ENCODE measurements around the gene NOC4L. TPM values are rescaled to one million over a fixed set of nuclear protein-coding genes. Genes with fewer than 3 reads are reported as not detected.

NOC4L gene
- polyA plus RNA-seq, 4 donors, result 11.7 to 21.2 (median 16.4) TPM

GRCh38 chr12:132154941-132155770, 10.9 kb downstream of the NOC4L start:
- no peak for DNase-seq (ENCODE audit: low read depth in 4 of 4, low spot score in 2 of 4)

- no peak for DNase-seq (ENCODE audit: low read depth in 4 of 4, low spot score in 2 of 4)
Measured at GRCh38 chr12:132155771-132156572, 11.7 kb downstream of the NOC4L start.

- DNase-seq (ENCODE audit: low read depth in 4 of 4, low spot score in 2 of 4), result no peak
Measured at GRCh38 chr12:132156573-132157325, 12.5 kb downstream of the NOC4L start.

DNA sequence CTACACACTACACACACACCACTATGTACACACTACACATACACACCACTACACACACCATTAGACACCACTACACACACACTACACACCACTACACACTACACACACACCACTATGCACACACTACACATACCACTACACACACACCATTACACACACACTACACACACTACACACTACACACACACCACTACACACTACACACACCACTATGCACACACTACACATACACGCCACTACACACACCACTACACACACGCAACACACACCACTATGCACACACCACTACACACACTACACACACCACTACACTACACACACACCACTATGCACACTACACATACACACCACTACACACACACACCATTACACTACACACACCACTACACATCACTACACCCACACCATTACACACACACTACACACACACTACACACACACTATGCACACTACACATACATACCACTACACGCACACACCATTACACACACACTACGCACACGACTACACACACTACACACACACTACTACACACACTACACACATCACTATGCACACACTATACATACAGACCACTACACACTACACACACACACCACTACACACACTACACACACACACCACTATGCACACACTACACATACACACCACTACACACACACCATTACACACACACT, 13.6 kb downstream of the NOC4L start:
- no peak for DNase-seq (ENCODE audit: low read depth in 4 of 4, low spot score in 2 of 4)

GRCh38 chr12:132158677-132159554, 14.7 kb downstream of the NOC4L start:
- no peak for DNase-seq (ENCODE audit: low read depth in 4 of 4, low spot score in 2 of 4)

DNA sequence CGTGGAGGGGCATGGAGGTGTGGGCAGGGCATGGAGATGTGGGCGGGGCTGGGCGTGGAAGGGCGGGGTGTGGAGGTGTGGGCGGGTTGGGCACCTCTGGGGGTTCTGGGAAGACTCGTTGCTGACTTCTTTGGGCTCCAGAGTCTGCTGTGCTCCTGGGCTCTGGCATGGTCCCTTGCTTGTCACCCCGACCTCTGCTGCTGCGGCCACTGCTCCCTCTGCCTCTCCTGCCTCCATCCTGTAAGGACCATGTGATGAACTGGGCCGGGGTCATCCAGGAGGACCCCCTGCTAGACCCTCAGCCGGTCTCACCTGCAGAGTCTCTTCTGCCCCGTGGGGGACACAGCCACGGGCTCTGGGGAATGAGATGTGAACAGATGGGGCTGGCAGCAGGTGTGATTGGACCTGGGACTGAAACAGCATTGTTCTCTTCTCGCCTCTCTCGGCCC, 15.3 kb downstream of the NOC4L start:
- no peak for DNase-seq (ENCODE audit: low read depth in 4 of 4, low spot score in 2 of 4)

DNA sequence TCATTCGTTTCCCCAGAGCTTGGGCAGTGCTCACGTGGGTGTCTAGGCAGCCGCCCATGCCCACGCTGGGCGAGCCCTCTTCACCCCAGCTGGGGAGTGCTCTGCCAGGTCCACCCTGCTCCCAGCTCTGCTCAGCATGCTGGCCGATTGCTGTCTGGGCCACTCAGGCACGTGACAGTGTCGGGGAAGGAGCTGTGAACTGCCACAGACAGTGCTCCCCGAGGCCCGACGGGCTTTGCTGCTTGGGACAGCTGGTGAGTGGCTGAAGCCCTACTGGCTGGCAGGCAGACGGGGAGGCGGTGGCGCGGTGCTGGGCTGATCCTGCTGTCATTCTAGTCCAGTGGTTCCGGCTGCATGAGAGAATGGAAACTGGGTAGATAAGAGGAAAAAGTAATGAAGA, 15.8 kb downstream of the NOC4L start:
- DNase-seq (ENCODE audit: low read depth in 4 of 4, low spot score in 2 of 4), result no peak

GRCh38 chr12:132160601-132161035, 16.4 kb downstream of the NOC4L start:
- DNase-seq (ENCODE audit: low read depth in 4 of 4, low spot score in 2 of 4), result no peak

DNA sequence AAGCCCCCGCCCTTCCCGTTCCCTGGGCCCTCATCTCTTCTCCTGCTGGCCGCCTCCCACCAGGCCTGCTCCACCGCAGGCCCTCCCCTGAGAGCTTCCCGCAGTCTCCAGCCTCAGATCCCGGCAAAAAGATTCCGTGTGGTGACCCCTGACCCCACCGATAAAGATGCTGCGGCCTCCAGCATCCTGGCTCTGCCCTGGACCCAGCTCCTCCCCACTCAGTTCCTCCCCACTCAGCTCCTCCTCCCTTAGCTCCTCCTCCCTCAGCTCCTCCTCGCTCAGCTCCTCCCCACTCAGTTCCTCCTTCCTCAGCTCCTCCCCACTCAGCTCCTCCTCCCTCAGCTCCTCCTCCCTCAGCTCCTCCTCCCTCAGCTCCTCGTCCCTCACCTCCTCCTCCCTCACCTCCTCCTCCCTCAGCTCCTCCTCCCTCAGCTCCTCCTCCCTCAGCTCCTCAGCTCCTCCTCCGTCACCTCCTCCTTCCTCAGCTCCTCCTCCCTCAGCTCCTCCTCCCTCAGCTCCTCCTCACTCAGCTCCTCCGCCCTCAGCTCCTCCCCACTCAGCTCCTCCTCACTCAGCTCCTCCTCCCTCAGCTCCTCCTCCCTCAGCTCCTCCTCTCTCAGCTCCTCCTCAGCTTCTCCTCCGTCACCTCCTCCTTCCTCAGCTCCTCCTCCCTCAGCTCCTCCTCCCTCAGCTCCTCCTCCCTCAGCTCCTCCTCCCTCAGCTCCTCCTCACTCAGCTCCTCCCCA, 17.0 kb downstream of the NOC4L start:
- no peak for DNase-seq (ENCODE audit: low read depth in 4 of 4, low spot score in 2 of 4)

DNA sequence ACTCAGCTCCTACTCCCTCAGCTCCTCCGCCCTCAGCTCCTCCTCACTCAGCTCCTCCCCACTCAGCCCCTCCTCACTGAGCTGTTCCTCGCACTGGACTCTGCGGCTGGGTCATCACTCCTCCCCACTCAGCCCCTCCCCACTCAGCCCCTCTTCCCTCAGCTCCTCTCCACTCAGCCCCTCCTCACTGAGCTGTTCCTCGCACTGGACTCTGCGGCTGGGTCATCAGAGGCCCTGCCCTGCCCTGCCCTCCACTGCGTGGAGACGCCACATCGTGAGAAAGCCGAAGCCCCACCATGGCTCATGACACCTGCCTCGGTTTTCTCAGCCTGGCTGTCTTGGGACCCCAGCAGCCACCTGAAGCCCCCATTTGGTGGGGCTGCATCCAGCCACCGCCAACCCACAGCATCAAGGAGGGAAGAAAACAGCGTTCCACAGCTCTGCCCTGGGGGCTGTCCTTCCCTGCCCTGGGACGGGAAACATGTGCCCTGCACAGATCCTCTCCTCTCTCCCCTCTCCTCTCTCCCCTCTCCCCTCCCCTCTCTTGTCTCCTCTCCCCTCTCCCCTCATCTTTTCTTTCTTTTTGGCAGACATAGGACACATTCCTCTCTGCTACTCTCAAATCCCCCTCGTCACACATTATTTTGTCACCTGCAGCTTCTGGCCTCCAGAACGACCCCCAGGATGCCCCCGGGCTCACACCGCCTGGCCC, 17.7 kb downstream of the NOC4L start:
- no peak for DNase-seq (ENCODE audit: low read depth in 4 of 4, low spot score in 2 of 4)

DNA sequence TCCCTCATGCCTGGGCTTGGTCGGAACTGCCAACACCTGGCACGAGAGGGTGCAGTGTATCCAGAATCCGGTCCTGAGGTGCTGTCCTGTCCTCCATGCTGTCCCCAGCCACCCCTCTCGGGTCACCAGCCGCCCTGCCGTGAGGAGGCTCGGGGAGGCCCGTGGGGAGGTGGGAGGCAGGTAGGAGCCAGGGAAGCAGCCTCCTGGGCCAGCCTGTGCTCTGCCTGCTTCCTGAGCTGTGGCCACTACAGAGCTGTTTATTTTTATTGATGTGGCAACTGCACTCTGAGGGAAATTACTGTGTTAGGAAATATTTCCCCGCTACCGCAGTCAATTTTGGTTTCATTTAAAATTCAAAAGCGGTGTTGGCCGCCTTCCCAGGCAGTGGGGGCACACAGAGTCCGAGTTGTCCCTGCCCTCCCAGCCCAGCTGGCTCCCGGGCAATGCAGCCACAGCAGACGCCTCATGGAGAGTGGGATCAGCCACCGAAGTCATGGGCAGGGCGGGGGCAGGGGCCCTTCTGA, 18.3 kb downstream of the NOC4L start:
- no peak for DNase-seq (ENCODE audit: low read depth in 4 of 4, low spot score in 2 of 4)

GRCh38 chr12:132163041-132163910, 19.0 kb downstream of the NOC4L start:
- no peak for DNase-seq (ENCODE audit: low read depth in 4 of 4, low spot score in 2 of 4)

DNA sequence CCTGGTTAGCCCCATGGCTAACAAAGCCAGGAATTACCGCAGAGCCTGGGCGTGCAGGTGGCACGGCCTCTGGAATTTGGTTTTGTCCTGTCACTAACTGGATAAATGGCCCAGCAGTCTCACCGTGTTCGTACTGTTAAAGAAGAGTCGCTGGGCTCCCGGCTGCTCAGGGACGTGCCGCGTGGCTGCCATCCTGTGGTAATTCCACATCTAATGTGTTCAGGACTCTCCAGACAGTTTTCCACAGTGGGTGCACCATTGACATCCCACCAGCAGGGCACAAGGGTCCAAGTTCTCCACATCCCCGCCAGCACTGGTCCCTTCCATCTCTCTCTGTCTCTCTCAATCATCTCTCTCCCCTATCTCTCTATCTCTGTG, 19.6 kb downstream of the NOC4L start:
- DNase-seq (ENCODE audit: low read depth in 4 of 4, low spot score in 2 of 4), result no peak

- no peak for DNase-seq (ENCODE audit: low read depth in 4 of 4, low spot score in 2 of 4)
Measured at GRCh38 chr12:132164426-132164825, 20.2 kb downstream of the NOC4L start.

DNA sequence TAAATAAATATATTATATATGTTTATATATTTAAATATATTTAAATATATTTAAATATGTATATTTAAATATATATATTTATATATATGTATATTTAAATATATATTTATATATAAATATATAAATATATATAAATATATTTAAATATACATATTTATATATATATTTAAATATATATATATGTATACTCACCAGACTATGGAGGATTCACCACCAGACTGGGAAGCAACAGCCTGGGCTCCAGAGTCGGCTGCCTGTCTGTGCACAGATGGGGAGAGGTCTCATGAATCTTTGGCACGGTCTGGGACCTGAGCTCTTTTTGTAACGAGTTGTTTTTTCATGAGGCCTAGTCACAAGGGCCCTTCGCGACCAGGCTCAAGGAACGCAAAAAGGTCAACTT, 21.3 kb downstream of the NOC4L start:
- no peak for DNase-seq (ENCODE audit: low read depth in 4 of 4, low spot score in 2 of 4)

GRCh38 chr12:132166093-132166492, 21.8 kb downstream of the NOC4L start:
- no peak for DNase-seq (ENCODE audit: low read depth in 4 of 4, low spot score in 2 of 4)

Measured in left renal cortex interstitium (tissue), 4 donors.